Activated T-cell treated with anti-CD3 and anti-CD28 coated beads, Interleukin-2, amount 50 U/mL, for 24 hours (primary cell): ENCODE results near the gene FBF1.
A peak's percentile ranks its signal among the peaks of the same experiment; 100 is the strongest.

Experiments used
- DNase-seq: peaks from one replicate; pipeline ENCODE4 v3.0.0-alpha.2; 2020
- H3K27ac Mint-ChIP-seq: 2 replicates; pipeline ENCODE4 v1.8.0; 2020; ENCODE audit warnings: mild to moderate bottlenecking, mixed read lengths
- H3K27me3 Mint-ChIP-seq: 2 replicates; pipeline ENCODE4 v1.8.0; 2020; ENCODE audit warnings: mixed read lengths
- H3K36me3 Mint-ChIP-seq: 2 replicates; pipeline ENCODE4 v1.8.0; 2020; ENCODE audit warnings: low read depth, mixed read lengths
- H3K4me1 Mint-ChIP-seq: 2 replicates; pipeline ENCODE4 v1.8.0; 2020; ENCODE audit warnings: low read depth, mixed read lengths
- H3K4me3 Mint-ChIP-seq: 2 replicates; pipeline ENCODE4 v1.8.0; 2020; ENCODE audit warnings: mild to moderate bottlenecking, moderate library complexity, mixed read lengths
- H3K9me3 Mint-ChIP-seq: 2 replicates; pipeline ENCODE4 v1.8.0; 2020; ENCODE audit warnings: mixed read lengths

Gene FBF1

GRCh38 chr17:75914643-75915267 is 26.1 kb downstream of the FBF1 start:
- Mint-ChIP-seq H3K4me1 (peaks cover 3% of the 10 kb centered on the region), H3K27ac (no peak overlapping the region), H3K27me3 (no peaks in the 10 kb centered on the region), H3K4me3 (no peak overlapping the region), H3K36me3 (peaks cover 44% of the 10 kb centered on the region), H3K9me3 (no peaks in the 10 kb centered on the region)
- no peak for DNase-seq

- H3K27ac Mint-ChIP-seq: no peak overlapping the region
- peaks cover 40% of the 10 kb centered on the region for H3K36me3 Mint-ChIP-seq
- no peak for DNase-seq
- no peaks in the 10 kb centered on the region for H3K27me3 Mint-ChIP-seq
- H3K4me3 Mint-ChIP-seq: no peak overlapping the region
- H3K4me1 Mint-ChIP-seq: peaks cover 3% of the 10 kb centered on the region
- H3K9me3 Mint-ChIP-seq: no peaks in the 10 kb centered on the region
These were observed 27.2 kb downstream of the FBF1 start for GRCh38 chr17:75913537-75914210.

GRCh38 chr17:75910699-75911098 is 30.1 kb downstream of the FBF1 start:
- no peaks in the 10 kb centered on the region for H3K27me3 Mint-ChIP-seq
- no peaks in the 10 kb centered on the region for H3K9me3 Mint-ChIP-seq
- H3K36me3 Mint-ChIP-seq: peaks cover 32% of the 10 kb centered on the region
- no peak for DNase-seq
- H3K4me1 Mint-ChIP-seq: peaks cover 10% of the 10 kb centered on the region
- no peak overlapping the region for H3K4me3 Mint-ChIP-seq
- no peak overlapping the region for H3K27ac Mint-ChIP-seq

- Mint-ChIP-seq H3K9me3 (no peaks in the 10 kb centered on the region), H3K27me3 (no peaks in the 10 kb centered on the region), H3K27ac (no peak overlapping the region), H3K4me1 (peaks cover 14% of the 10 kb centered on the region), H3K36me3 (peaks cover 27% of the 10 kb centered on the region), H3K4me3 (no peak overlapping the region)
- no peak for DNase-seq
These were observed 31.0 kb downstream of the FBF1 start for GRCh38 chr17:75909812-75910274.

- H3K4me1 Mint-ChIP-seq: peaks cover 14% of the 10 kb centered on the region
- no peak overlapping the region for H3K4me3 Mint-ChIP-seq
- peaks cover 24% of the 10 kb centered on the region for H3K36me3 Mint-ChIP-seq
- DNase-seq: no peak
- H3K27ac Mint-ChIP-seq: no peak overlapping the region
- no peaks in the 10 kb centered on the region for H3K27me3 Mint-ChIP-seq
- H3K9me3 Mint-ChIP-seq: no peaks in the 10 kb centered on the region
These were observed 31.6 kb downstream of the FBF1 start for GRCh38 chr17:75909051-75909811.

GRCh38 chr17:75908201-75908600 is 32.6 kb downstream of the FBF1 start:
- Mint-ChIP-seq H3K36me3 (peaks cover 29% of the 10 kb centered on the region), H3K4me3 (no peak overlapping the region)

GRCh38 chr17:75906143-75906884 is 34.5 kb downstream of the FBF1 start:
- H3K9me3 Mint-ChIP-seq: no peaks in the 10 kb centered on the region
- peak overlapping the region; percentile 47 for H3K27ac Mint-ChIP-seq
- H3K27me3 Mint-ChIP-seq: no peaks in the 10 kb centered on the region
- no peak for DNase-seq
- peaks cover 29% of the 10 kb centered on the region for H3K36me3 Mint-ChIP-seq
- H3K4me1 Mint-ChIP-seq: peaks cover 20% of the 10 kb centered on the region
- peak overlapping the region; percentile 15 for H3K4me3 Mint-ChIP-seq

More at GRCh38 chr17:75908201-75908600, 32.6 kb downstream of the FBF1 start:
- no peaks in the 10 kb centered on the region for H3K27me3 Mint-ChIP-seq
- H3K27ac Mint-ChIP-seq: no peak overlapping the region
- no peak for DNase-seq
- peaks cover 17% of the 10 kb centered on the region for H3K4me1 Mint-ChIP-seq
- H3K9me3 Mint-ChIP-seq: no peaks in the 10 kb centered on the region

GRCh38 chr17:75904749-75905521 is 35.9 kb downstream of the FBF1 start, which contains the start of gene MRPL38:
MRPL38 (minus strand) TSS chr17:75904884; CDS start chr17:75904875, 9 bp downstream.
- H3K27me3 Mint-ChIP-seq: no peaks in the 10 kb centered on the region
- peak within 1 kb of the TSS; percentile 93 for H3K27ac Mint-ChIP-seq
- H3K4me3 Mint-ChIP-seq: peak within 1 kb of the TSS; percentile 86
- peaks cover 17% of the 10 kb centered on the region for H3K4me1 Mint-ChIP-seq
- no peaks in the 10 kb centered on the region for H3K9me3 Mint-ChIP-seq
- DNase-seq: peak; percentile 99
- H3K36me3 Mint-ChIP-seq: peaks cover 40% of the 10 kb centered on the region

- Mint-ChIP-seq H3K27me3 (no peaks in the 10 kb centered on the region), H3K4me1 (peaks cover 21% of the 10 kb centered on the region), H3K27ac (peak overlapping the region; percentile 55), H3K4me3 (no peak overlapping the region), H3K36me3 (peaks cover 62% of the 10 kb centered on the region), H3K9me3 (no peaks in the 10 kb centered on the region)
- no peak for DNase-seq
These were observed 38.4 kb downstream of the FBF1 start for GRCh38 chr17:75902406-75902805.

GRCh38 chr17:75901727-75902126 is 39.1 kb downstream of the FBF1 start:
- H3K27me3 Mint-ChIP-seq: no peaks in the 10 kb centered on the region

GRCh38 chr17:75900691-75901533 is 39.9 kb downstream of the FBF1 start:
- Mint-ChIP-seq H3K4me1 (peaks cover 19% of the 10 kb centered on the region), H3K36me3 (peaks cover 66% of the 10 kb centered on the region), H3K4me3 (no peak overlapping the region), H3K27ac (peak overlapping the region; percentile 55), H3K9me3 (no peaks in the 10 kb centered on the region), H3K27me3 (no peaks in the 10 kb centered on the region)
- DNase-seq: no peak

More at GRCh38 chr17:75901727-75902126, 39.1 kb downstream of the FBF1 start:
- no peak for DNase-seq
- no peak overlapping the region for H3K4me3 Mint-ChIP-seq
- H3K36me3 Mint-ChIP-seq: peaks cover 65% of the 10 kb centered on the region
- peaks cover 25% of the 10 kb centered on the region for H3K4me1 Mint-ChIP-seq
- H3K9me3 Mint-ChIP-seq: no peaks in the 10 kb centered on the region
- H3K27ac Mint-ChIP-seq: peak overlapping the region; percentile 55

GRCh38 chr17:75899767-75900468 is 40.9 kb downstream of the FBF1 start:
- no peaks in the 10 kb centered on the region for H3K9me3 Mint-ChIP-seq
- H3K4me3 Mint-ChIP-seq: no peak overlapping the region
- no peak for DNase-seq
- H3K27me3 Mint-ChIP-seq: no peaks in the 10 kb centered on the region
- H3K27ac Mint-ChIP-seq: peak overlapping the region; percentile 50
- H3K36me3 Mint-ChIP-seq: peaks cover 76% of the 10 kb centered on the region
- H3K4me1 Mint-ChIP-seq: peaks cover 22% of the 10 kb centered on the region
